Upper lobe of left lung (tissue), 4 donors: ENCODE measurements around the gene DSC2.

Experiments used
- CTCF ChIP-seq, 6 experiments: fragments of 450-650 bp in 4 of 6; fragments of 200-600 bp in 2 of 6; sonication (generic) in 2 of 6; IDR thresholded peaks; one replicate each; pipeline ENCODE4 v1.5.1; 2016 to 2019; ENCODE audit warnings: antibody characterized with exemption in 6 of 6
- POLR2A ChIP-seq, 4 donors: fragments of 450-650 bp; IDR thresholded peaks; one replicate each; pipeline ENCODE4 v1.5.1; 2016 to 2017; ENCODE audit warnings: antibody characterized with exemption in 4 of 4, mild to moderate bottlenecking in 2 of 4

GRCh38 chr18:31102941-31103340 lies 720 bp upstream of the DSC2 start:
- TF ChIP-seq POLR2A (IDR thresholded peaks at IDR 0.05) (no peak), CTCF (IDR thresholded peaks at IDR 0.05) (no peak)
